Stimulated activated CD4-positive, alpha-beta T cell treated with anti-CD3 and anti-CD28 coated beads, TNF-alpha, amount 100 ng/mL, for 24 hours (primary cell): ENCODE data around the gene LACTBL1.
A peak's percentile ranks its signal among the peaks of the same experiment; 100 is the strongest.
"Not testable (repeated sequence)": the region's sequence is repeated elsewhere in the genome, so short reads cannot be mapped to it uniquely, and the experiment has no call there.

Experiments used
- DNase-seq, 3 experiments: peaks; one replicate each; pipeline ENCODE4 v3.0.0-alpha.2; 2020; ENCODE audit warnings: low read depth in 3 of 3

LACTBL1 gene

DNA sequence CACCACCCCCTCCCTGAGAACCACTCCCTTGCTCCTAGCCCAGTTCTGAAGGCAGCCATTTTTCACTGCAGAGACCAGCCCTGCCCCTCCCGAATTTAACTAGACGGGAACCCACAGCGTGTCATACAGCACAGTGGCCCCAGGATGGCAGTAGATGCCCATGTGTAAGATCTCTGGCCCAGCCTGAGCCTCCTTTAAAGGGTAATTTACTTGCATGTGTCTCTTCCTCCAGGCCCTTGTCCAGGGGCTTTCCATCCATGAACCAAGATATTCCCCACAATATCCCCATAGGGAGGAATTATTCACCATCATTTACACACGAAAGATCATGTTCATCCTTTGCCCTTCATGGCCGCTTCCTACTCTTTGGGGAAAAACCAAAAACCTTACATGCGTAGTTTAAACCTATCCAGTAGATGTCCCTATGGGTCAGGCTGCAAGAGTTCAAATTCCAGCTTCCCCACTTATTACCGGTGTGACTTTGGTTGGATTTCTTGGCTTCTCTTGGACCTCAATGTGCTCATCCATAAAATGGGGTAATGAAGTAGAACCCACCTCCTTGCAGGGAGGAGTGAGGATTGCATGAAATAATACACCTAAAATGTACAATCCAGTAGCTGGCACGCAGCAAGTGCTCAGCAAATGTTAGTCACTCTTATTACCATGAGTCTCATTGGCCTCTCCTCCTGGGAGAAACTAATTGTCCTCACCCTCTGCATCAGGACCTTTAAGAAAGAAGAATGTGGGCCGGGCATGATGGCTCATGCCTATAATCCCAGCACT lies 4.0 kb upstream of the LACTBL1 start:
- peak in 2 of 3 experiments; percentile 38 to 51 for DNase-seq

DNA sequence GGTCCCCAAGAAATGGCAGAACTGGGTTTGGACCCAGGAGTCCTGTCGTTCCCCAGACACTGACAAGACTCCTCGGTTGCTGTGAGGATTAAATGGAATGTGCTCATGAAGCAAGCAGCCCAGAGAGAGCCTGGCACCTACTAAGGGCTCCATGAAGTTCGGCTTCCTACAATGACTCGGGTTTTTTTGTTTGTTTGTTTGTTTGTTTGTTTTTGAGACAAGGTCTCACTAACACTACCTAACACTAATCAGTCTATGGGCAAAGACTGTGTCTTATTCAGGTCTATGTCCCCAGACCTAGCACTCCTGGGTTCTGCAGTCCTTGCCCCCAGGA lies 3.4 kb upstream of the LACTBL1 start:
- DNase-seq: no peak

DNA sequence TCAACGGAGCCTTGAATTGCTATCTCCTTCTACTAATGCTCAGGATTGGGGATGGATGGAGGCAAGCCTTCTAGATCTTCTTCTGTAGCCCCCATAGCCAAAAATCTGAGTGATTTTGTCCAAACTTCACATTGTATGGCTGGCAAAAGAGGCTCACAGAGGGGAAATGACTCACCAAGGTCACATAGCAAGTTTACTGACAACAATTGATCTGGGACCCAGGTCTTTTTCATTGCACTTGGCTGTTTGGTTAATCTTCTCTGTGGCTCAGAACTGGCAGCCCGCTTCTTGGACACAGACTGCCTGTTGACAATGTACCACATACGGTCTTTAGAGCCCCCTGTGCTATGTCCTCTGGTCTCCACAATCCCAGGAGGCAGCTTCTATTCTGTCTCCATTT lies 3.0 kb upstream of the LACTBL1 start:
- no peak for DNase-seq

DNA sequence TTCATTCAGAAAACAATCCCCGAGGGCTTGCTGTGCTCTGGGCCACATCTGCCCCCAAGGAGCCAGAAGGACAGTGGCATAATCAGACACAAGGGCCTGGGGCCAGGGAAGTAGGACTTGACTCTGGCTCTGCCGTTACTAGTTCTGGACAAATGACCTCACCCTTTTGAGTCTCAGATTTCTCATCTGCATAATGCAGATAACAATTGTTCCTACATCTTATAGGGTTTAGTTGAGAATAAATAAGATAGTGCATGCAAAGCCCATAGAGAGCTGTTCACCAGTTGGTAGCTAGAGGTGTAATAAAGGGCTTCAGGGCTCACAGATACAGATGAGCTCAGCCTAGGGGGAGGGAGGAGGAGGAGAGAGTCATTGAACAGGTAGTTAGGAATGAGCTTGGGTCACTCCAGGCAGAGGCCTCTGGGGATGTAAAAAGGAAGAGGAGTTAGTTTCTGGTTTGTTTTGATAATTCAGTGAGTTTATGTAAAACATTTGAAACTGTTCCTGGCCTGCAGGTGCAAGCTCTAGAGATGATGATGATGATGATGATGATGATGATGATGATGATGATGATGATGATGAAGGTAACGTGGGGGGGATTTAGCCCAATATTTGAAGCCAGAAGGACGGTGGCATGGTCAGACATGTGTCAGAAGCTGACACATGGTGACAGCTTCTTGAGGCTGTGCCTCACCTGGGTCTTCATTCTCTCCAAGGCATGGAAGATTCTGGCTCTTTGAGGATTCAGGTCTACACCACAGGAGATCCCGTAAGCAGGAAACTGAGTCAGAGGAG lies 858 bp downstream of the LACTBL1 start:
- DNase-seq: no peak

DNA sequence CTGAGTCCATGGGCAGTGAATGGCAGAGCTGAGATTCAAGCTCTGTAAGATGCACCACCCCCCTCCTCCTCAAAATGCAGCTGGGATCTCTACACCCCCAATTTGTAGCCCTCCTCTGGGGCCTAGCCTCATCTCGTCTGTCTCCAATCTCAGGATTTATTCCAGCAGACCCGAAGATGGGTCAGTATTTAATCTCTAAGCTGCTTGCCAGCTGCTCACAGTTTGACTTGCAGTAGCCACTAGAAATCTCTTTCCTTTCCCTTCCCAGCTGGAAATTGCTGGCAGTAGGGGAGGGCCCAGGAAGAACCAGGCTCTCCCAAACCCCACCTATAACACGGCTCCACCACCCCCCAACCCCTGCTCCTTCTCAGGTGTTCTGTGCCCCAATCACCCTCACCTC lies 1.5 kb downstream of the LACTBL1 start:
- no peak for DNase-seq

DNA sequence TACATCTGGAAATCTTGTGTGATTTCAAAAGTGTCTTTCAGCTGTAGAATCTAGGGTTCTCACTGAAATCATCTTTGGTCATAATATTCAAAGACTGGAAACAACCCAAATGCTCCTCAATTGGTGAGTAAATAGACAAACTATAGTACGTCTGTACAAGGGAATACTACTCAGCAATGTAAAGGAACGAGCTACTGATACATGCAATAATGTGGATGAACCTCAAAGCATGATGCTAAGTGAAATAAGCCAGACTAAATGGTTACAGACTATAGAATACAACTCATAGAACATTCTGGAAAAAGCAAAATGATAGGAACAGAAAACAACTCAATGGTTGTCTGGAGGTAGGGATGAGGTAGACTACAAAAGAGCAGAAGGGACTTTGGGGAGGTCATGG lies 2.6 kb downstream of the LACTBL1 start:
- no peak for DNase-seq

DNA sequence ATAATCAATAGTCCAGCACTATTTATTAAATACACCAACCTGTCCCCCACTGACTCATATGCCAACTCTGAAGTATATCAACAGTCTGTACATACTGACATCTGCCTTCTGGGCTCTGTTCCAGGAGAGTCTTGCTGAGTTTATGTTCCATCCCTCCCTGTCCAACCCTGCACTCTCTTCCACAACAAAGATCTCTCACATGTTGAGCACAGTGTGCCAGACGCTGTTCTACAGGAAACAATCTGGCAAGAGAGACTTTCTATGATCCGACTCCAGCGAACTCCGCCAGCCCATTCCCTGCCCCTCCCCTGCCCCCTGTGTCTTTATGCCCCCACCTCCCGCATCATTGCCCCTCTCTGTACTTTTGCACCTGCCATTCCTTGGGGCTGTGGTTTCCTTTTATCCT lies 3.4 kb downstream of the LACTBL1 start:
- DNase-seq: no peak

DNA sequence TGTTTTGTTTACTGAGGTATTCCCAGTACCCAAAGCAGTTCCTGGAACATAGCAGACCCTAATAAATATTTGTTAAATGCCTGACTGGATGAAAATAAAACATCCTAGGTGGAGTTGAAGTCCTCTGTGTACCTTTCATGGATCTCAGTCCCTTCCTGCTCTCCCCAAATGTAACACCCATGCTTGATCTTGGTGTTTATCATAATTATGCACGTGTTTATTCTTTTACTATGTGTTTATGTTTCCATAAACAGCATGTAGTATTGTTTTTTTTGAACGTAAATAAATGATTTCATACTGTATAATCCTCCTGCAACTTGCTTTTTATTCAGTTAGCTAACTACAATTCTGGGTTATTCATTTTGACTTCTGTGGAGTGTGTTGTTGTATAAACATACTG lies 4.8 kb downstream of the LACTBL1 start:
- DNase-seq: no peak

DNA sequence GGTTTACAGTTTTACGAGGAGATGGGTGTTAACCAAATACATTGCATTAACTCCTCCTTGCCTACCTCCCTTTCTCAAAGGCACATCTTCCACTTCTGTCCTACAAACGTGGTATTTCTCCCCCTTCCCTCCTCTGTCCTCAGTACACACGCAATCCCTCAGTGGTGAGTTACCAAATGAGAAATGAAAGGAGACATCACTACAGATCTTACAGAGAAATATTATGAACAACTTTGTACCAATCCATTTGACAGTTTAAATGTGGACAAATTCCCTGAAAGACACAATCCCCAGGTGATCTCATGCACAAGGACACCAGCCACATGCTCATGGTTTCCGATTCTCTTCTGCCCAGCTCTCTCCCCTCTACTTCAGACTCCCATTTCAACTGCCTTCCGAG lies 6.4 kb downstream of the LACTBL1 start:
- DNase-seq: no peak

DNA sequence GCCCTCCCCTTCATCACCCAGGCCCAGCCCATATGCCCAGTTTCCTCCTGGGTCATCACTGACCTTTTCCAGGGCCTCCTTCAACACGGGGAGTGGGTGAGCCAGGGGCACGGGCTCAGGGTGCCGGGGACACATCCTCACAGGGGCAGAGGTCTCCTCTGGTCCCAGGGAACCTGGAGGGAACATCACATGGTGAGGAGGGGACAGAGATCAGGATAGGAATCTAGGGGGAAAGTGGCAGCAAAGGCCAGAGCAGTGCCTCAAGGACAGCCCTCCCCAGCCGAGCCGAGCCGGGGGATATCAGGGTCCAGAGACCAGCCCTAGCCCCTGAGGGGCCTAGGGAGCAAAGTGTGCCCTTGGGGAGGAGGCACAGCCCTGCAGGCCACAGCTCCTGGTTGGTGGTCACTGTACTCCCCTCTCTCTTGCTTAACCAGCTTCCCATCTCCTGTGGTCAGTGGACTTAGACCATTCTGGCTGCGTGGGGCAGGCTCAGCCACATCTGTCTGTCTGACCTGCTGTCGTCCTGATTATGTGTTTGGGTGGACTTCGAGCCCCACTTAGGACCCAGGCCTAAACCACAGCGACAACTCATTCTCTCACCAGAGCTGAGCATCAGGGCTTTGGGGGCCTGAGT lies 9.5 kb downstream of the LACTBL1 start:
- no peak for DNase-seq

DNA sequence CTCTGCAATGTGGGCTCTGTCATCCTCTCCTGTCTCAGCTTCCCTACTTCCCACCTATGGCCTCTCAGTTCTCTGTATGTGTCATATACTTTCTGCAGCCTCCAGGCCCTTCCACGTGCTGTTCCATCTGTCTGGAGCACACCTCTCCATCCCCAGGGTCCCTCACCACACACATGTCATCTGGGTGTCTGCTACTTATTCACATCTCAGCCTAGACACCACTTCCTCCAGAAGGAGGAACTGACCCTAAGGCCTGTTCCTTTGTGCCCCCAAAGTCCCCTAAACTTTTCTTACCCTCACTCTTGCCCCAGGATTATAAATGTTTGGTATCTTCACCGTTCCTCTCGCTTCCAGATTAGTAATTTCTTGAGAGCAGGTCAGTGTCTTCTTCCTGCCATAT lies 10.1 kb downstream of the LACTBL1 start:
- DNase-seq: no peak

DNA sequence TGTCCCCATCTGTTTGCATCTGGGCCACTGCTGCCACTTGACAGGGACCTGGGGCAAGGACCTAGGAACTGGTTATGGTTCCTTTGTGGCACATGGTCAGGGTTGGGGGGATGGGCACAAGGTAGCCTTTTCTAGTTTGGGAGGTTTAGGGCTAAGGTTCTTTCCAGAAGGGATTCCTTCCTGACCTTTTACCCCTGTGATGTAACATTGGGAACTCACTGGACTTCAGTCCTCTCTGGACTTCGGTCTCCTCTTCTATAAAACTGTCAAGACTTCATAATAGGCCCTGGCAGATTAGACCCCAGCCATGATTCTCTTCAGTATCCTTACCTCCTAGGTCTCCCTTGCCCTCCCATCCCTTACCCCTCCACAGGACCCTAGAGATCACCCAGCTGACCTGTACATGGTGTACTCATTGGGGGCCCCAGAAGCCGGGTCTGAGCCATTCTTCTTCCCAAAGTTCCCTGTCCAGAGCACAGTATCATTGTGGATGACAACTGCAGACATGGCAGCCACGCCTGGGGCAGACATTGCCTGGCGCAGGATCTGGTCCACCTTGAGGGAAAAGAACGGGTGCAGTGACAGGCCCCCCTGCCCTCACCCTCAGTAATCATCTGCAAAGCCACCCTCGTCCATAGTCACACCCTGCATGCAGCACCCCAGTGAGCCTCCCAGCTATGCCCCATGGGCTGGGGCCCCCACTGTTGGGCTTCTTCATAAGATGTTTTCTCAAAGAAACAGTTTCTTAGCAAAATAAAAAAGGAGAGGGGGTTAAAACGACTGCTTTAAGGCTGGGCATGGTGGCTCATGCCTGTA lies 12.9 kb downstream of the LACTBL1 start:
- no peak for DNase-seq

DNA sequence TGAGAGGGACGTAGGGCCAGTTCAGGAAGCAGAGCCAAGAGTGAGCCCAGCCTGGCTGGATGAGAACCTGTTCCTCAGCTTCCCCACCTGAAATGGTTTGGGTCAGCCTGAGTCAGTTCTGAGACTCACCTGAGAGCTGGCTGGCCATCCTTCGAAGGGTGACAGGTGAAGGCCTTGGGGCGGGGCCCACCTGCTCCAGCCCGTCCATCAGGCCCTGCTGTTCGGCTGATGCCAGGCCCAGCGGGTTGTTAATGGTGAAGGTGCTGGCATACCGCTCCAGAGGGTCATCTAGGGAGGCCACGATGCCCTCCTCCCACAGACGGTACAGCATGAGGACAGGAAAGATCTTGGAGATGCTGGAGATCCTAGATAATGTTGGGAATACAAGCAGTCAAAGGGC lies 14.1 kb downstream of the LACTBL1 start:
- DNase-seq: no peak

DNA sequence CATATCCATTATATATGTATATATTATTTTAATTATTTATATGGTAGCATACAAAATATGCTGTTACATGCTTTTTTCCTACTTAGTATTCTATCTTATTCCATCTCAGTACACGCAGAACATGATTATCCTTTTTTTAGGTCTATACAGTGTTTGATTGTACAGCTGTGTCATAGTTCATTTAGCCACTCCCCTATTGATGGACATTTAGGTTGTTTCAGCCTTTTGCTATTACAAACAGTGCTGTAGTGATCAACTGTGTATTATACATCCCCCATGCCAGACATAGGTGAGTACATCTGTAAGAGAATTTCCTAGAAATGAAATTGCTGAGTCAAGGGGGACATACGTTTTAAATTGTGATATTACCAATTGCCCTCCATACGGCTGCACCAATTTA lies 15.6 kb downstream of the LACTBL1 start:
- DNase-seq: no peak

DNA sequence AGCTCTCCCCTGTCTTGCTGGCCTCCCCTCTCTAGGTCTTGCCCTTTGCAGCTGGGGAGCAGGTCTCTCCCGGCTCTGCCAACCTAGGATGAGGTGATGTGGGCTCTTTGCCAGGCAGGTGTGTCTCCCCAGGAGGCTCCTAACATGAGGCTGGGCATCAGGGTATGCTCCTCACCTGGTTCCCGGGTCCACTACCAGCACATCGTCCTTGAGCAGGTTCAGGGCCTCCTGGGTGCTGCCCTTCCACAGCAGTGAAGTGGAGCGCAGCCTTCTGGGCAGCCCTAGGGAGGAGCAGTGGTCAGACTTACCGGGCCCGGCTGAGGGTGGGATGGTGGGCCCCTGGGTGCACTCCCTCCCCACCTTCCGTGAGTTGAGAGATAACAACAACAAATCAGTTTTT lies 17.5 kb downstream of the LACTBL1 start:
- no peak for DNase-seq

DNA sequence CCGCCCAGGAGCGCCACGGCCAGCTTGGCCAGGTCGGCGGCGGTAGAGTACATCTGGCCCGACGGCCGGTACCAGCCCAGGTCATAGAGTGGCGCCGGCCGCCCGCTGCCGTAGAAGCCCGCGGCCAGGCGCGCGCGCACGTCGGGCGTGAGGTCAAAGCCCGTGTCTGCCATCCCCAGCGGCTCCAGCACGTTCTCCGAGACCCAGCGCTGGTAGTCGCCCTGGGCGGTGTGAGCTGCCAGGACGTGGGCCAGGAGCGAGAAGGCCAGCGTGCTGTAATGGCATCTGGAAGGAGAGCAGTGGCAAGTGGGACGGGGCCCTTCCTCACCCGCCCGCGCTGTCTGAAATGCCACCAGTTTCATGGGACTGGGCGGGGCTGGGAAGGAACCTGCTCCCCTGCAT lies 18.9 kb downstream of the LACTBL1 start:
- no peak for DNase-seq

DNA sequence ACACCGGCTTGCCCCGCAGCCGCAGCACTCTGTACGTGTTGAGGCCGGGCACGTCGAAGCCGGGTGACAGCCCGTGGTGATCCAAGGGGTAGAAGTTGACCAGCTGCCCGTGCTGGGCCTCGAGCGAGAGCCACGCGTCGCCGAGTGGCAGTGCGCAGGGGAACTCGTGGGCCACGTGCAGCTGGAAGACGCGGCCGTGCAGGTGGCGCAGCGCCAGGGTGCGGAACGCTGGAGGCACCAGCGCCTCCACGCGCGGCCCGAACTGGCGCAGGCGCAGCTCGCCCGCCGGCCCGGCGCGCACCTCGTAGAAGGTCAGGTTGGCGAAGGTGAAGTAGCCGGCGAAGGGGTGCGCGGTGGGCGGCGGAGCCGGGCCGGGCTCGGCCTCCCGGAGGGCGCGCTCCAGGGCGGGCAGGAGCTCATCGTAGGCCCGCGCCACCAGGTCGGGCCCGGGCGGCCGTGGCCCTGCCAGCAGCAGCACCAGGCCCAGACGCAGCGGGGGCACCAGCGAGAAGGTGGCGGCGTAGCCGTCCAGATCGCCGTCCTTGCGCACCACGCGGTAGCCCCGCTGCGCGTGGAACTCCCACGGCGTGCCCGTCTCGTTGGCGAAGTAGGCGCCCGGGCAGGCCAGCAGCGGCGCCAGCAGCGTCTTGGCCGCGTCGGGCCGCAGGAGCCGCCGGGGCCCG lies 19.5 kb downstream of the LACTBL1 start:
- DNase-seq: no peak

DNA sequence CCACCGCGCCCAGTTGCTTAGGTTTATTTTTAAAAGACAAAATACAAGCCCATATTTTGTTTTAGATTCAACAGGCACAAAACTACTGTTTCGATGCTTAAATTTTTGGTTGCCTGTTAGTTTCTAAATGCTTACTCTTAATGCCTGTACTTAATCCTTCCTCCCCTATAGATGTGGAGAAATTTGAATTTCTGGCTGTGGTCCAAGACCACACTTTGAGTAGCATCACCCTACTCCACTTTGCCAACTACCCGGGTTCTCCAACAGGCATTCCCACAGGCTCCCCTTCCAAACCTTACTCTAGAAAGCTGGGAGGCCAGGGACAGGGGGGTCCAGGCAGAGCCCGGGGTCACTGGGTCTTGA lies 20.0 kb downstream of the LACTBL1 start:
- no peak for DNase-seq

DNA sequence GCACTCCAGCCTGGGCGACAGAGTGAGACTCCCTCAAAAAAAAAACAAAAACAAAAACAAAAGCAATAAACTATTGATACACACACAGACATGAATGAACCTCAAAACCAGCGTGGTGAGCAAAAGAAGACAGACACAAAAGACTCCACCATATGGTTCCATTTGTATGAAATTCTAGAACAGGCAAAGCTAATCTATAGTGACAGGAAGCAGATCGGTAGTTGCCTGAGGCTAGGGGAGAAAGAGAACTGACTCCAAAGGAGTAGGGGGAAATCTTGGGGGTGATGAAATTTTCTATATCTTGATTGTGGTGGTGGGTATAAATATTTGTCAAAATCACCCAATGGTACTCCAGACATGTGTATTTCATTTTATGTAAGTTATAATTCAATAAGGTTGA lies 20.9 kb downstream of the LACTBL1 start:
- no peak for DNase-seq

DNA sequence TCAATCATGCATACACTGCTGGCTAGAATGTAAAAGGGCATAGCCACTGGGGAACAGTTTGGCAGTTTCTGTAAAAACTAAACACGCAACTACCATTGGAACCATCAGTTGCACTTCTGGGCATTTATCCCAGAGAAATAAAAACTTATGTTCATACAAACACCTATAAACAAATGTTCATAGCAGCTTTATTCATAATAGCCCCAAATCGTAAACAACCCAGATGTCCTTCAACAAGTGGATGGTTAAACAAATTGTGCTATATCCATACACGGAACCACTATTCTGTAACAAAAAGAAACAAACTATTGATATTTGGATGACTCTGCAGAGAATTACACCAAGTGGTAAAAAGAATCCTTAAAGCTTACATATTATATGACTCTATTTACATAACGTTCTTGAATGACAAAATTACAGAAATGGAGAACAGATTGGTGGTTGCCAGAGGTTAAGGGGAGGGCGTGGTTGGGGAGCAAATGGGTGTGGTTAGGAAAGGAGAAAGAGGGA lies 22.8 kb downstream of the LACTBL1 start:
- no peak for DNase-seq

DNA sequence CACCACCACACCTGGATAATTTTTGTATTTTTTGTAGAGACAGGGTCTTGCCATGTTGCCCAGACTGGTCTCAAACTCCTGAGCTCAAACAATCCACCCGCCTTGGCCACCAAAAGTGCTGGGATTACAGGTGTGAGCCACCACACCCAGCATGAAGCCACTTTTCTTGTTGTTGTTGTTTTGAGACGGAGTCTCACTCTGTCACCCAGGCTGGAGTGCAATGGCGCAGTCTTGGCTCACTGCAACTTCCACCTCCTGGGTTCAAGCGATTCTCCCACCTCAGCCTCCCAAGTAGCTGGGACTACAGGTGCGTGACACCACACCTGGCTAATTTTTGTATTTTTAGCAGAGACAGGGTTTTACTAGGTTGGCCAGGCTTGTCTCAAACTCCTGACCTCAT lies 27.5 kb downstream of the LACTBL1 start:
- DNase-seq: not testable (repeated sequence)
